Superior temporal gyrus (tissue), 1 donor: ENCODE measurements around the gene SUGP1.

Experiments
- DNase-seq: peaks from one replicate; pipeline ENCODE4 v3.0.0-alpha.2; 2016; ENCODE audit errors: extremely low spot score

The SUGP1 gene

GRCh38 chr19:19297759-19298158 lies 22.6 kb downstream of the SUGP1 start:
- DNase-seq: no peak

GRCh38 chr19:19296953-19297689 lies 23.2 kb downstream of the SUGP1 start:
- no peak for DNase-seq

DNA sequence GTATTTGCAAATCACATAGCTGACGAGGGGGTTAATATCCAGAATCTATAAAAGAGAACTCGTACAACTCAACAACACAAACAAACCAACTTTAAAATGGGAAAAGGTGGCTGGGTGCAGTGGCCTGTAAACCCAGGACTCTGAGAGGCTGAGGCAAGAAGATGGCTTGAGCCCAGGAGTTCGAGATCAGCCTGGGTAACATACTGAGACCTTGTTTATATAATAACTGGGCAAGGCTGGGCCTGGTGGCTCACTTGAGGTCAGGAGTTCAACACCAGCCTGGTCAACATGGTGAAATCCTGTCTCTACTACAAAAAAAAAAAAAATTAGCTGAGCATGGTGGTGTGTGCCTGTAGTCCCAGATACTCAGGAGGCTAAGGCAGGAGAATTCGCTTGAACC lies 25.4 kb downstream of the SUGP1 start:
- no peak for DNase-seq

GRCh38 chr19:19292607-19293006 lies 27.7 kb downstream of the SUGP1 start:
- DNase-seq: no peak

- DNase-seq: no peak
Measured at GRCh38 chr19:19285686-19286085, 34.6 kb downstream of the SUGP1 start.

- peak; percentile 69 for DNase-seq
Measured at GRCh38 chr19:19280561-19280960, 39.7 kb downstream of the SUGP1 start.

DNA sequence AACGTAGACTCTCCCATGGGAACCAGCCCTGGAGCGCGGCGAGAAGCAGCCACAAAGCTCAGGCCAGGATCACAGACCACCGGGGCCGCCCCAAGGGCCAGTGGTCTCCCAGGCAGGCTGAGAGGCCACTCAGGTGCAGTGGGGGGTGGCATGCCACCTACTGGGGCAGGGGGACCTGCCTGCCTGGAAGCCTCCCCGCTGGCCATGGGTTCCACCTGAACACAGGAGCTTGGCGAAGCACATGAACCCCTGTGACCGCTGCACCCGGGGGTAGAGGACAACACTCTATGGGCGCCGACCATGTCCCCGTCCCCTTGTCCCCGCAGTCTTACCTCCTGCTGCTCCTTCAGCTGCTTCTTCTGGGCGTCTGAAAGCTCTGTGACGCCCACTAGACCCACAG lies 40.5 kb downstream of the SUGP1 start:
- no peak for DNase-seq

DNA sequence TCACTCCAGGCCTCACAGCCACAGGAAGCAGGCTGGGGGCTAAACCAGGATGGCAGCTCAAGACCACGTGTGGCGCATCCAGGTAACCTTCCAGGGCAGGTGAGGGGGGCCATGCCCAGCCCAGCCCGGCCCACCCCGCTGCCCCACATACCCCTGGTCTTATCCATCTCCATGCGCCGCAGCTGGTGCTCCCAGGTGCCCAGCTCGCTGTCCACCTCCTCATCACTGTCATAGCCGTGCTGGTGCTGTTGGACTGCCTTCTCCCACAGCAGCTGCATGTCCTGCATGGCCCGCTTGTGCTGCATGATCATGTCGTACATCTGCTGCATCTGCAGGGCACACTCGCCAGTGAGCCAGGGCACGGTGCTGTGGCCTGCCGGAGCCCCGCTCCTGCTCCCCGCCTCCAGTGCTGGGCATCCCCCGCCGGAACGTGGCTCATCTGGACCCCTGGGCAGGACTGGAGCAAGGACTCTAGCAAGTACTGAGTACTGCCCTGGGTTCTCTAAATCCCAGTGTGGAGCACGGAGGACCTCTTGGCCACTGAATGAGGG lies 41.2 kb downstream of the SUGP1 start:
- DNase-seq: no peak

GRCh38 chr19:19278315-19278714 lies 42.0 kb downstream of the SUGP1 start:
- DNase-seq: no peak

DNA sequence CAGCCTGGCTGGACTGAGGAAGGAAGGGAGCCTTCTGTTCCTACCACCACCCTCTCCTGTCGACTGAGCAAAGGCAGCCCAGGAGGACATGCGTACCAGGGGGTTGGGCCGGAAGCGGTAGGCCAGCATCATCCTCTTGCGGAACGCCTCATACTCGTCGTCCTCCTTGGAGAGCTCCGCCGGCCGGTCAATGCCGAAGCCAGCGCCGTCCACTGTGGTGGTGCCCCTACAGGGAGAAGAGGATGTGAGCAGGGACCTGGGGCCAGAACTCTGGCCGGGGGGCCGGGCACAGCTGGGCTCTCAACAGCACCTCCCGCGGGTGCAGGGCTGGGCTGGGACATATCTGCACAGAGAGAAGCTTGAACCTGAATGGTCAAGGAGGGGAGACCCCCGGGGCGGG lies 43.5 kb downstream of the SUGP1 start:
- DNase-seq: no peak

DNA sequence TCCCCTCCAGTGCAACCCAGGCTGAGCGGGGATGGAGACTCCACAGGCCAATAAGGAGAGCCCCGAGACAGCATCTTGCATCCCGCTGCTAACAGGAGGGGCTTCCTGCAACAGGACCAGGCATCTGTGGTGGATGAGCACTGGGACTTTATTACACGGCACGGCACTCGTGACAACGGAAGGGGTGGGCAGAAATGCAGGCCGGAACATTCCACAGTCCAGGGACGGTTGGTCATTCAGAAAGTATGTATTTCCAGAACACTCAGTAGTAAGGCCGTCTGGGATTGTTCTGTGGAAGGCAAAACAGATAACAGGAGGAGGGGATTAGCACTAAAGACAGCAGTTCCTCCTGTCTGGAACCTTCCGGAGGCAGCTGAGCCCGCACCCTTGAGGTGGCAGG lies 43.9 kb downstream of the SUGP1 start:
- DNase-seq: no peak

DNA sequence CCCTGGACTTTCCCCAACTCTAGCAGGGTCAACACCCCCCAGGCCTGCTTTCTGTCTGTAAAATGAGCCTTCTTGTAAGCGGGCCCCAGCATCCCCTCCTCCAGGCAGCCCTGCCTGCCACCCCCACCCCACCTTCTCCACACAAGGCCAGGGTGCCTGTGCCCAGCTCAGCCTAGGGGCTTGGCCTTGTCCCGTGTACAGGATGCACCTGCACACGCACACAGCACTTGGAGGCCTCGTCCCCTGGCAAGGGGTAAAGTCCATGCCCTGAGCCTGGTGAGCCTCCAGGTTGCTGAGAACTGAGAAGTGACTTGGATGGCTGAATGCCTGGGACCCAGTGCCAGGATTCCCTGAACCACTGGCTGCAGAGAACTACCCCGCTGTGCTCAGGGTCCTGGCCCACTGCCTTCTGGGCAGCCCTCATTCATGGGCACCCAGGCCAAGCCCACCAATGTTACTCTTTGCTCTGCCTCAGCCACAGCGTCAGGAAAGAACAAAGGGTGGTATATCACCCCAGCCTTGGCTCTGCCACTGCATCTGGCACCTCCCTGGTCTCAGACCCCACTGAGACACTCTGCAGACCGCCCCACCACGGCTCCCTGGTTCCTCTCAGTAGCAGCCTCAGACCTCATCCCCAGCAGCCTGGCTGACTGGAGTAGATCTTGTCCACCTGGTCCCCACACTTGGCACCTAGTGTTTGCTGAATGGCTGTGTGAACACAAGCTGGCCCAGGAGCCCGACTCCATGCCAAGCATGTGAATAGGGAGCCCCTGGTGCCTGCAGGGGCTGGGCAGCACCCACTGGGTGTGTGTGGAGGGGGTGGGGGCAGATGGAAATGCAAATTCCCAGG lies 45.4 kb downstream of the SUGP1 start:
- DNase-seq: no peak

GRCh38 chr19:19274146-19274545 lies 46.2 kb downstream of the SUGP1 start:
- DNase-seq: no peak

GRCh38 chr19:19271828-19272599 lies 48.3 kb downstream of the SUGP1 start:
- no peak for DNase-seq

GRCh38 chr19:19270749-19271571 lies 49.3 kb downstream of the SUGP1 start:
- DNase-seq: no peak

GRCh38 chr19:19269952-19270694 lies 50.2 kb downstream of the SUGP1 start:
- DNase-seq: no peak

DNA sequence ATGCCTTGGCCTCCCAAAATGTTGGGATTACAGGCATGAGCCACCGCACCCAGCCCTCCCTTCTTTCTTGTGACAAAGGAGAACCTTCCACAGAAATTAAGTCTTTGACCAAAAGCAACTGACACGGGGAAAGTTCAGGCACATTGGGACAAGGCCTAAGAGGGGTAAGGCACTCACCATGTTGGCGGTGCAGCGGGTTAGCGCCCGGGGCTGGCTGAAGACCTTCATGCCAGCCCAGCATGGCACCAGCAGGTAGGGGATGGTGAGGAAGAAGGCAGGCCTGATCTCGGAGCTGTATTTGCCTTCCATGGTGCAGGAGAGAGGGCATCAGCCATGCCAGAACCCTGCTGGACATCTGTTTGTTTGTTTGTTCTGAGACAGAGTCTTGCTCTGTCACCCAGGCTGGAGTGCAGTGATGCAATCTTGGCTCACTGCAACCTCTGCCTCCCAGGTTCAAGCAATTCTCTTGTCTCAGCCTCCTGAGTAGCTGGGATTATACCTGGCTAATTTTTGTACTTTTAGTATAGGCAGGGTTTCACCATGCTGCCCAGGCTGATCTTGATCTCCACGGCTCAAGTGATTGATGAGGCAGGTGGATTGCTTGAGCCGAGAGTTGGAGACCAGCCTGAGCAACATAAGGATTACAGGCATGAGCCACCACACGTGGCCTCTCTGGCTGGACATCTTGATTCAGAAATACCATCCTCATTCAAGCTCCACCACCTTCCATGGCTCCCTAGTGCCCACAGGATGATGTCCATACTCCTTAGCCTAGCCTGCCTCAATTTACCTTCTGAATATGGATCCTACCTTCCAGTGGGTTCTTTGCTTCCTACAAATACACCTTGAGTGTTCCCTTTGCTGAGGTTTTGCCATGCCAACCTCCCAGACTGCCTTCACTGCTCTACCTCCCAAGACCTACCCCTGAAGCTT lies 51.6 kb downstream of the SUGP1 start:
- no peak for DNase-seq

- DNase-seq: no peak
Measured at GRCh38 chr19:19267305-19267704, 53.0 kb downstream of the SUGP1 start.

- DNase-seq: no peak
Measured at GRCh38 chr19:19263886-19264487, 56.3 kb downstream of the SUGP1 start.
